SIG-M5 treated with dmso at 0.1 percent for 504 hours (cell line): Measurements from ENCODE around the gene ST7.

Experiments
- DNase-seq: peaks from one replicate; lab custom pipeline; 2025; ENCODE audit not compliant: unreplicated experiment; lab: John Stamatoyannopoulos, UW

Gene ST7

DNA sequence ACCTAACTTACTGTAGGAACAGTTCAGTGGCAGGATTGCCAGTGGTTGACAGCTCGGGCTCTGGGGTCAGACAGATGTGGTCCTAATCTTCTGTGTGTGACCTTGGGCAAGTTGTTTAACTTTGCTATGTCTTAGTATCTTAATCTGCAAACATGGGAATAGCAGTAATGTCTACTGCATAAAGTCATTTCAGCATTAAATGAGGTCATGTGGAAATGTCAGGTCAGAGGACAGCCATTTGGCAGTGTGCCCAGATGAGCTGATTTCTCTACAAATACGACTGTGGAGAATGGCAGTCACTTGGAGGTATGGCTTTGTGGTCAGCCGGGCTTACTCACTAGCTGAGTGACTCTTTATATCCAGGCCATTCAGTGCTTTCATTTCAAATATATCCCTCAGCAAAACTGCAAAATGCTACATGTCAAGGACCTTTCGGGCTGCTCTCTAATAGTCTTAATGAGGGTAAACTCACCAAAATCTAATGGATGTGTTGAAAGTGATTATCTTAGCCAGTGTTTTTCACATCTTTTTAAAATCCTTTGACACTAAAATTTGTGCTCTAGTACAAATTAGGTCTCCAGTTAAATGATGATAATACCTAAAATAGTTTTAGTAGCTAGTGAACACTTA, 171.4 kb downstream of the ST7 start:
- DNase-seq = peak; percentile 52

DNA sequence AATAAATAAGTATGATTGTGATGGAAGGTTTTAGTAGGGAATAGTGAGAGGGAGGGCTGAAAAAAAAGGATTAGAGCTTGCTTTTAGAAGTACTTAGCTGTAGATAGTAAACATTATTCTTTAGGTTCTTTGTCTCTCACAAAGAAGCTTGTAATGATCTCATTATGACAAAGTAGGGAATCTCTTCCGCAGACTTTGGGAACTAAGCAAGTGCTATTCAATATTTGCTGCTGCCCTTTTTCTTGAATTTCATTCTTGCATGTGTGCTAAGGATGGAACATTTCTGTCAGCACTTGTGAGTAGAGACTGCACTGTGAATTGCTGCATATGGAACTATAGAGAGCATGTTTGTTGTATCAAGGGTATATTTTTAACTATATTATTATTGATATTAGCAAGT, 173.4 kb downstream of the ST7 start:
- no peak for DNase-seq

DNA sequence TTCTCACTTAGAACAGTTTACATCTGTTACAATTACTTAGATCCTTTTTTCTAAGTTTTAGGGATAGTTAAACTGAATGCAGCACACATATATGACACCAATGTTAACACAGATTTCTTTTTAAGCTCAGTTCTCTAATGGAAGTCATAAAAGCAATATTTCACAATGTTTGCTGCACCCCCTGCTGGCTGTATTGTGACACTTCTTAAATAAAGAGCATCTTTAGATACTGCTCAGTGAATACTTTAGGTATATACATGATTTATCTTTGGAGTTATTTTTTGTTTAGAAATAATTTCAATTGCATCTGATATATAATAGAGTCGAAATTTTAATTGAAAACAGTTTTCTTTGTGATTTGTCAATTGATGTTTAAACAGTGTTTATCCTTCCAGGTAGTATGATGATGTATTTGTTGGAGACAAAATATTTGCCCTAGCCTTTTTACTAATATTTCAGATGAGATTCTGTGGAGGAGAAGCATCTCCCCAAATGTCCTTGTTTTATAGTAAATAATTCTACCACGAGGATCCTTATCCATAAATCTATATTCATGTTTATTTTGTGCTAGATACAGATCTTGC, 174.4 kb downstream of the ST7 start:
- peak; percentile 55 for DNase-seq

DNA sequence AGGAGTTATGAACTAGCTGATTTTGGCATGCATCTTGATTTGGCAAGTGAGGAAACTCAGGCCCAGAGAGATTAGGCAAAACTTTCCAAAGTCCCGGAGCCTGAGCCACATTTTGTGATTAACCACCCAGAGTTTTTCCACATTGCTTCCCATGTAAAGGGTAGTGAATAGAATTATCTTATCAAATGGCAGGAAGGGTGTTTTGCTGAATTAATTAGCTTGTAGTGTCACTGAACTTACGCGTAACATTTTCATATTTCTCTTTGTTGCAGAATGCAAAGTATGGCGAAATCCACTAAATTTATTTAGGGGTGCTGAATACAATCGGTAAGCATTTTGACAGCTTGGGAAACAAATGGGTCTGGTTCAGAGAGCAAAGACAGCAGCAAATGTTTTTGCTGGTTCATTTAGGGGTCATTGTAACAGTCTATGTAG, 176.2 kb downstream of the ST7 start:
- no peak for DNase-seq

DNA sequence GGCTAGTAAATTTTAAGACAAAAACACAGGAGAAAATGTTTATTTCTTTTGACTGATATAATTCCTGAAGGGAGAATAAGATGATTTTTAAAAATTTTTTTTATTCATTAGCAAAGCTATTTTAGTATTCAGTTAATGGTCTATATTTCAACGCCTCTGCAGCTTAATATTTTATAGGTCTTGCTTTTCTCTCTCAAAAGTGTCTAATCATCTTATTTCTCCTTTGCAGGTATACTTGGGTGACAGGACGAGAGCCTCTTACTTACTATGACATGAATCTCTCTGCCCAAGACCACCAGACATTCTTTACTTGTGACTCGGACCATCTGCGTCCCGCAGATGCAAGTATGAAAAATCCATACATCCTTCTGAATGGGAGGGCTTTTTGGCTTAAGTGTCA, 177.0 kb downstream of the ST7 start:
- DNase-seq = no peak

DNA sequence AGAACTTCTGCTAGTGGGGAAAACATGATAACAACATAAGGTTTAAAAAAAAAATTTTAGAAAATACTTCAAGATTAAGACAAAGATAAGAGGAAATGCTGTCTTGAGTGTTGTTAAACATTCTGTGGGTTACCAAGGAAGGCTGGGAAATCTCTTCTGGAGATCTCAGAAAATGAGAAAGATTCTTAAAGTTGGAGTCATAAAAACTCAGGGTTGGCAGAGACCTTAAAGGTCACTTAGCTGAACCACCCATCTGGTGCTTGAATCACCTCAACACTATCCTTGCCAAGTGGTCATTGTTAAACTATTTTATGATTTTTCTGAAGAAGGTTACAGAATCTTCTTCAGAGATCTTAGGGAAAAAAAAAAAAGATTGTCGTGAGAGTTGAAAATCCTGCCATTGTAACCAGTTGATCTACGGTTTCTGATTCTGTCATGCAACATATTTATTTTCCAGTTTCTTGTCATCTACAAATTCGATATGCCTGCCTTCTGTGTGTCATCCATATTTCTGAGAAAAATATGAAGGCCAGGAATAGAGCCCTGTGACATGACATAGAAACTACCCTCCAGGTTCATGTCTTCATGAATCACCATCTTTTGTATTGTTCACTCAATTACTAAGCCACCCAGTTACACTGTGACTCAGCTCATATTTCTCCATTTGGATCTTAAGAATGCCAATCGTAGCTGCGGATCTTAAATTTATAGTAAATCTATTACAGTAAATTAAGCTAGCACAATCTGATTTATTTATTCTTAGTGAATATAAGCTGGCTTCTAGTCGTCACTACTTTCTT, 179.2 kb downstream of the ST7 start:
- no peak for DNase-seq

DNA sequence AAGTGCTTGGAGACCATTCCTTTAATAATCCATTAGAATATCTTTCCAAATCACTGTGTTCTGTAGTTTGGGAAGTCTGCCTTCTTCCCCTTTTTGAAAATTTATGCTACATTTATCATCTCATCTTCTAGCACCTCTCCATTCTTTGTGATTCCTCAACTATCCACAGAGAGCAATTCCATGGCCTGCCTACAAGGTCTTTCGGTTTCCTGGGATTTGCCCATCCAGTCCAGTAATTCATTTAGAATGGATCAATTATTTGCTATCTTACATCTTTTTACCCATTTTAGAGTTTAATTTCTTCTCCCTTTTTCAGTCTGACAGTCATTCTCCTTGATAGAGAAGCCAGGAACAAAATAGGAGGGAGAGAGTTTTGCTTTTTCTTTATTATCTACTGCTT, 179.8 kb downstream of the ST7 start:
- DNase-seq = no peak

DNA sequence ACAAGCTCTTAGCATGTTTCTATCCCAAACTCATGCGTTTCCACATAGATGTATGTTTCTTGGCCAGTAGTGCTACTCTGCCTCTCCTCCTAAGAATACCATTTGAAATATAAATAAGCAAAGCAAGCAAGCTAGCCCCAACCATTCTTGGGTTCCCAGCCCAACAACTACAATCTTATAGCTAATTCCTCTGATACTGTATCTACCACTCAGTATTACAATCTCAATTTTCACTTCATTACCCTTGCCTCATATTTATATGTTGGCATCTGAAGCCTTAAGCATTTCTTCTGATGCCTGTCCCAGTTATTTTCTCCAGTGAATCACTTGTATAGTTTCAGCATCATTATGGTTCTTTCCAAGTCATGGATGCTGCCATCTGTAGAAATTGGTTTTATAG, 181.1 kb downstream of the ST7 start:
- DNase-seq = no peak

DNA sequence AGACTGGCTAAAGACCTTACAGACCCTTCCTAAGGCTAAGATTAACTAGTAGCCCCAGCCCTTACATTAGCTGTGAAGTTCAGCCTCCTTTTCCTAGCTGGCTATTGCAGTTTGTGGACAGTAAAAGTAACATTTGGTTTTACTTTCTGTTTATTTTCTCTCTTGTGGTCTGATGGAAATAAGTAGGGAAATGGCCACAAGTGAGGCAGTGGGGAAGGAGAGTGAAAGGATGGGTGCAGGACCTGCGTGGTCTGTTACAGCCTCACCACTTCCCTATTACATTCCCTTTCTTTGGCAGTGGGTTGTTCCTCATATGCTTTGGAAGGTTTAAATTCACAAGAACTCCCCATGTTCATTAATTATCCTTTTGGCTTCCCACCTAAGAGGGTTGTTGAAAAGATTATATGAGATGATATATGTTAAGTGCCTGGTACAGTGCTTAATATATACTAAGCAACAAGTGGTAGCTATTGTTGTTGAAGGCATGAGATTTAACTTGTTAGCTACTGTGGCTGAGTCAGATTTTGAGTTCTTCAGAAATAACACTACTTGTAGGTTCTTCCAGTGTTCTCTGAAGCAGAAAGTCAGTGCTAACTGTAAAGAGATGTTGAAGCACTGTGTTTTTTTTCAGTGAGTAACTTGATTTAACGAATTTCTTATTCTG, 181.7 kb downstream of the ST7 start:
- no peak for DNase-seq

DNA sequence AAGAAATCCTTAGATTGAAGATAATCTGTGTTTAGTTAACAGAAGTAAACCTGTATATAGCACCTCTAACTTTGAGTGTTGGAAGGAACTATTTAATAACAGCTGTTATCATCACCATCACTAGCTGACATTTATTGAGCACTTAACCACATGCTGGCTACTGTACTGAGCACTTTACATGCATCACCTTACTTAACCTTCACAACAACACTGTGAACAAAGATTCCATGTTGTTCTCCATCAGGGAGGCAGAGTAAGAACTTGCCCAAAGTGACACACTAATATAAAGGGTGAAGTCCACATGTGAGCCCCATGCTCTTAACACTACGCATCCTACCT, 182.2 kb downstream of the ST7 start:
- no peak for DNase-seq

DNA sequence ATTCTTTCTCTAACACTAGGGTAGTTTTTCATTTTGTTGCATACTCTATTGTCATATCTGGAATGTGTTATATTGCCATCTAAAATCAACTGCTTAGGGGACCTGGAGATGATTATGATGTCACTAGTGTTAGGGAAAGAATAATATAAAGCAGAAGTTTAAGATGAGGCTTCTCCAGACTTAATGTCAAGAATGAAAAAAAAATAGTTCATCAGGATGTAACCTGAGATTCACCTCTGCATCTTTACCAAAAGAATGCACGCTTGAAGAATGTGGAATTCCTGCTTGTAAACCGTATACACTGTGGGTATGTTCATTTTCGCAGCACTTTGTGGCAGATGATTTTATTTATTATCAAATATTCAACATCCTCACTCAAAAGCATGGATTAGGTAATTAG, 184.6 kb downstream of the ST7 start:
- no peak for DNase-seq

DNA sequence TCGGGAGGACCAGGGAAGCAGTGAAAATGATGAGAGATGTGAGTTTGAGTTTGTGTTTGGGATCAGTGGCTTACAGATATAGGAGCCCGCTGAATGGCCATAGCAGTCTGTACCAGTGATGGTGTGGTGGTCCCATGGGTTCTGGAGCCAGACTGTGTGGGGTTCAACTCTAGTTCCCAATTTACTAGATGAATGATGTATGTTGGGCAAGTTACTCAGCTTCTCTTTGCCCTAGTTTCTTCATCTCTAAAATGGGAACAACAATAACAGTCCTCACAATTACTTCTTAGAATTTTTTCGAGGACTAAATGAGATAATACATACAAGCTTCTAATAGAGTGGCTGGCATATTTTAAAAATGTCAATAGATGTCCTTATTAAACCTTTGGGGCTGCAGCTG, 185.2 kb downstream of the ST7 start:
- DNase-seq = no peak

DNA sequence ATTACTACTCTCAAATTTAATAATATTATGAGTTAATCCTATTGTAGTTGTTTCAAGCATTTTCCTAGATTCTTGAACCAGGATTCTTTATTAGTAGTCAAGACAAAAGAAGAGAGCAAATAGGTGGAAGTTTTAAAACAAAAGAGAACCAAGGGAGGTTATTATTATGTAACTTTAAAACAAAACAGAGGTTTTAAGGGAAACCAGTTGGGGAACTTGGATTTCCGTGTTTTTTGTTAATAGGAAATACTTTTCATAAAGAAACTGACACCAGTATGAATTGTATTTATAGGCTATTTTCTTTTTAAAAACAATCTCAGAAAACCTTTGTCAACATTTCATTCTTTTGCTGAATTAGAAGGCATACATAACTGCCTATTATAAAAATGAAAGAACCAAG, 185.7 kb downstream of the ST7 start:
- DNase-seq = no peak

DNA sequence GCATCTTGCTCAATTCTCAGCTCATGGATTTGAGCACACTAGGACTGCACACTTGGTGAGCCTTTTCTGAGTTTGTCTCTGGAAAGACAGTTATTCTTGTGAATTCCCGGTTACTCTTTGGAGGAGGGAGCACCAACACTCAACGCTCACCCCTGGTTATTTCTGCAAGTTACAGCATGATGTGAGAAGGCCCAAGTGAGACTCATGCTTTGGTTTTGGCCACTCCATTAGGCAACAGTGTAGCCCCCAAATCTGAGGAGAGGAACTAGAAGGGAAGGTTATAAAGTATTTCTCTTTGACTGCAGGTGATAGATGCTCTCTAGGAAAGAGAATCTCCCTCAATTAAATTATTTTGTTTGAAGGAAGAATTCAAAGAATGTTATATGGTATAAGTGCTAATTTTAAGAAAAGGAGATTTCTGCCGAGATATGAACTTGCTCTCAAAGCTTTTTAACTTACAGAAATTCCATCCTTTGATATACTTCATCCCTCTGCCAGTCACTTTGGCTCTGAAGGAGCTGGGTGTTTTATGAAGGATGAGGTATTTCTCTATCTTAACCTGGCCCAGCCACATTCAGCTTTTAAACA, 186.2 kb downstream of the ST7 start:
- DNase-seq = no peak

DNA sequence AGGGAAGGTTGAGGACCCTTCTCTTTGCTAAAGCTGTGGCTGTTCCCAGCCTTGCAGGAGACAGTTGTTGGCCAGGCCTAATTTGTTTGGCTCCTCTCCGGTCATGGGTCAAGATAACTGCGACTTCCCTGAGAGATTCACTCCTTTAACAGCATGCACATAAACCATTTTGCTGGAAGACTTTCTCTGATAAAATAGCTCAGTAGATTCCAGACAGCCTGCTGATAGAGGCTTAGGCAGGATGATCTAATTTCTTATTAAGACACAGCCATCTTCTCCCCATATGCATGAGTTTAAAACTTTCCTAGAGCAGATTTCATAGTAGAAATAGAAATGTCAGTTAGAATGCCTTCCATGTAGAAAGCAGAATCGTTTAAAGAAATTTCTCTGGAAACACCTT, 187.6 kb downstream of the ST7 start:
- DNase-seq = no peak

DNA sequence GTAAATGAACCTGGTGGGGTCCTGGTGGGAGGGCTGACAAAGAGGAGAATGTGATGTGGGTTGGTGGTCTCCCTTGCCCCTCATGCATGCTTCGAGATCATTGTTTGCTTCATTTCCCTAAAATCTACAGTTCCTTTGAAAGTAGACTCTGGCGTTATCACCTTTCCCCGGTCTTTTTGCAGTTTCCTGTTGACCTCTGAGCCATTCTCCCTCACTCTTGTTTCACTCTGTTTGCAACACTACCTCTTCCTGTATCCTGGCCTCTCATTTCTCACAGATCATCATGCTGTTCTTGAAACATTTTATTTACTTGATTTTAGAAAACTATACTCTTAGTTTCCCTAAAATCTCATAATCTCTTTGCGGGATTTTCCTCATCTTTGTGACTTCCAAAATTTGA, 189.8 kb downstream of the ST7 start:
- DNase-seq = no peak

DNA sequence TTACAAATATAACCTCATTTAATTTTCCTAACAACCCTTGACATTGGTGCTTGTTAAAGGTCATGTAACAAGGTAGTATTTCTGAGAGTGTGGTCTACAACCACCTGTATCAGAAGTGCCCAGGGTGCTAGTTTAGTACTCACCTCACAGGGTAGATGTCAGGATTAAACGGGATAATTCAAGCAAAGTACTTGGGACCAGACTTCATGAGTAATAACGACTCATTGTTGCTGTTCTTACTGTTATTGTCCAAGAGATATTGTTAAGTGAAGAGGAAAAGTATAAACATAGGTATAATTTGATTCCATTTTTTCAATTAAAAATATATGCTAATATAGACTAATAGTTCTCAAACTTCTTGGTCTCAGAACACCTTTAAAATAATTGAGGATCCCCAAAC, 190.3 kb downstream of the ST7 start:
- DNase-seq = no peak

DNA sequence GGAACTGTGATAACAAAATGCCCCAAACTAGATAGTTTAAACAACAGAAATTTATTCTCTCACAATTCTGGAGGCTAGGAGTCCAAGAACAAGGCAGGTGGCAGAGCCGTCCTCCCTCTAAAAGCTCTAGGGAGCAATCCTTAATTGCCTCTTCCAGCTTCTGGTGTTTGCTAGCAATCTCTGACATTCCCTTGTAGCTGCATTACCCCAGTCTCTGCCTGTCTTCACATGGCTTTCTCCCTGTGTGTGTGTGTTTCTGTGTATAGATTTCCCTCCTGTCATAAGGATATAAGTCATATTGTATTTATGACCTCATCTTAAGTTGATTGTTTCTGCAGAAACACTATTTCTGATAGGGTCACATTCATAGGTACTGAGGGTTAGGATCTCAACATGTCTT, 192.0 kb downstream of the ST7 start:
- no peak for DNase-seq

DNA sequence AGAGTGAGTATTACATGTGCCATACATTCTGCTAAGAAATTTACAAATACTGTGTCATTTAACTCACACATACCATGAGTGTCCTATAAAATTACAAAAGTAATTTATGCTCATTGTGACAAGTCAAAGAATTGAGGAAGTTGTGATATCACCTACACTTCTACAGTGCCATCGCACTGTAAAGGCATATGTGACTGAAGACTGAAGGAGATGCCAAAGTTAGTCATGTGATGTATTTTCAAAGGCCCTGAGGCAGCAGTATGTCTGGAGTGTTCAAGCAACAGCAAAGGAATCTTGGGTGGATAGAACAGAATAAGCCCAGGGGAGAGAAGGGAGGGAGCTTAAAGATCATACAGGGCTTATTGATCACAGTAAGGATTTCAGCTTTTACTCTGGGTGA, 192.8 kb downstream of the ST7 start:
- no peak for DNase-seq

DNA sequence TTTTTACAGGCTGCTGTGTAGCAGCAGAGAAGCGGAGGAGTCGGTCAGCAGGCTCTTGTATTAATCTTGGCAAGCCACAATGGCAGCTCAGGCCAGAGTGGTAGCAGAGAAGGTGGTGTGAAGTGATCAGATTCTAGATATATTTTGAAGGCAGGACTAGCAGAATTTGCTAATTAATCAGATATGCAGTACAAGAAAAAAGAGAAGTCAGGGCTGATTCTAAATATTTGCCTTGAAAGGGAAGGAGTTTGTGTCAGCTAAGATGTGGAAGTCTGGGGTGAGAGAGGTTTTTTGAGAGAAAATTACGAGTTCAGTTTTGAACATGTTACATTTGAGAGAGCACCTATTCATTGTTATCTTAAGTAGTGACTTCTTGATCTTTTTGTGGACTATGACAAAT, 193.2 kb downstream of the ST7 start:
- no peak for DNase-seq

DNA sequence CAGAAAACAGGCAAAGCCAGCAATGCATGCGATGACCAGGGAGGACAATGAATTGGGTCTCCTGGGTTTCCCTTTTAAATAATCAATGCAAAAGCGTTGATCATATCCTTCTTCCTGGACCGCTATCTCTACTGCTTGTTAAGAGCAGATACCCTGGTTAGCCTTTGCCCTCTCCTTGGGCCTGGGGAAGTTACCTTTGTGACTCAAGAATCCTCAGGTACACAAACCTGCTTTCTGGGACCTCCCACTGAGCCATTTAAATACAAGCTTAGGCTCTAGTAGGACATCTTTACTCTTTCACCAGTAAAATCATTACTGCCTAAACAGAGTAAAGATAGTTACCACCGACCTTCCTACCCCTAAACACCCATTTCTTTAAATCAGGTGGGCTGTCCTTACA, 195.7 kb downstream of the ST7 start:
- DNase-seq = no peak

DNA sequence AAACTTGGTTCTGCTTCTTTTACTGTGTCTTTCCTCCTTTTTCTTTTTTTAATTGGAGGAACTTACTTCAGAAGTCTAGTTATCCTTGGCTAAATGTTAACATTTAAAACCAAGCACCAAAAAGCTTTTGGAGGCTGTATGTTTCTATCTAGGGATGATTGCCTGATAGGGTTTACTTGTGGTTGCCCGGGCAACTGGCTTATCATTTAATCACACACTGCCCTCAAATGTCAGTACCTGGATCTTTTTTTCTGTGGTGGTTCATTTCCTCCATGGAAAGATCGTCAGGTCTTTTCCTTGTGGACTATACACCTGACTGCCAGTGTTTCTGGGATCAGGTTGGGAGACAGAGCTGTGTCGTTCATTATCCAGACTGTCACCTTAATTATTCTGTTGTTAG, 196.4 kb downstream of the ST7 start:
- no peak for DNase-seq
